PC-9 (cell line): ENCODE results near the gene NGDN.

Source experiments
- EZH2 ChIP-seq: fragments of 200-600 bp; sonication (generic); IDR thresholded peaks from 2 replicates; pipeline ENCODE4 v1.8.0; 2017; ENCODE audit warnings: antibody characterized with exemption, low read depth
- TF ChIP-seq, protein P1 (sequence below): fragments of 200-600 bp; sonication (generic); conservative IDR thresholded peaks from 2 replicates; pipeline ENCODE4 v1.6.1; 2017; ENCODE audit warnings: mixed run types, antibody characterized with exemption, mild to moderate bottlenecking, moderate library complexity

DNA sequence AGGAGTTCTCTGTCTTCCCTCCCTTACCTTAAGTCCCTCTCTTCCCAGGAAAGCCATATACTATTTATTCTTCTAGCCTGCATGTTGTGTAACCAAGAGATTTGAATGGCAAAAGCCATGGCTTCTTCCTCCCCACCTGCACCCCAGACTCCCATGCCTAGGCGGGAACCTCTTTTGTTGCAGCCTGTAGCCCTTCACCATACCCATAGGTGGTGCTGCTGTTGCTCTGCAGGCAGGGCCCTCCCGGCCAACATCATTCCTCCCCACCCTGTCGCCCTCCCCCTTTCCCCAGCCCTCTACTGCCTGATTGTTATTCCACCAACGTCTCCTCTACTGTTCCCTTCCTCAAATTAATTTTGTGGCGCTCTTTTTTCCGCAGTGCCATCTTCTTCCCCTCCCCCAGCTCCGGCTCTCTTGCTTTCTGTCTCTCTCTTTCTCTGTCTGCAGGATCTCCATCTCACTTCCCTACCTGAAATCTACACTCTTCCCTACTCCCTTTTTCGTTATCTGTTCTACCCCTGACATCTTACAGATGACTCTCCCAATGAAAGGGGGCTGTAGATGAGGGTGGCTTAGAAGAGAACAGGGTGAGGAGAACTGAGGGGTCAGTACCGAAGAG, 13.8 kb downstream of the NGDN start:
- TF ChIP-seq, protein P1, sequence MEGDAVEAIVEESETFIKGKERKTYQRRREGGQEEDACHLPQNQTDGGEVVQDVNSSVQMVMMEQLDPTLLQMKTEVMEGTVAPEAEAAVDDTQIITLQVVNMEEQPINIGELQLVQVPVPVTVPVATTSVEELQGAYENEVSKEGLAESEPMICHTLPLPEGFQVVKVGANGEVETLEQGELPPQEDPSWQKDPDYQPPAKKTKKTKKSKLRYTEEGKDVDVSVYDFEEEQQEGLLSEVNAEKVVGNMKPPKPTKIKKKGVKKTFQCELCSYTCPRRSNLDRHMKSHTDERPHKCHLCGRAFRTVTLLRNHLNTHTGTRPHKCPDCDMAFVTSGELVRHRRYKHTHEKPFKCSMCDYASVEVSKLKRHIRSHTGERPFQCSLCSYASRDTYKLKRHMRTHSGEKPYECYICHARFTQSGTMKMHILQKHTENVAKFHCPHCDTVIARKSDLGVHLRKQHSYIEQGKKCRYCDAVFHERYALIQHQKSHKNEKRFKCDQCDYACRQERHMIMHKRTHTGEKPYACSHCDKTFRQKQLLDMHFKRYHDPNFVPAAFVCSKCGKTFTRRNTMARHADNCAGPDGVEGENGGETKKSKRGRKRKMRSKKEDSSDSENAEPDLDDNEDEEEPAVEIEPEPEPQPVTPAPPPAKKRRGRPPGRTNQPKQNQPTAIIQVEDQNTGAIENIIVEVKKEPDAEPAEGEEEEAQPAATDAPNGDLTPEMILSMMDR: peak; percentile 32; the same call in 1 of the 2 replicates
- TF ChIP-seq EZH2: no peak
